Stimulated activated naive CD8-positive, alpha-beta T cell treated with anti-CD3 and anti-CD28 coated beads, Interleukin-15, Interleukin-2, amounts not matched to agents 100 ng/mL and 50 ng/mL, for 24 hours (primary cell): ENCODE measurements around the gene TRIM45.
"Not testable (repeated sequence)": the region's sequence is repeated elsewhere in the genome, so short reads cannot be mapped to it uniquely, and the experiment has no call there.

Experiments used
- H3K27ac Mint-ChIP-seq: one replicate; pipeline ENCODE4 v1.8.0; 2021; ENCODE audit warnings: mild to moderate bottlenecking, mixed read lengths
- H3K27me3 Mint-ChIP-seq: one replicate; pipeline ENCODE4 v1.8.0; 2021; ENCODE audit warnings: mixed read lengths
- H3K36me3 Mint-ChIP-seq: one replicate; pipeline ENCODE4 v1.8.0; 2021; ENCODE audit warnings: low read depth, mixed read lengths
- H3K4me1 Mint-ChIP-seq: one replicate; pipeline ENCODE4 v1.8.0; 2021; ENCODE audit warnings: low read depth, mixed read lengths
- H3K4me3 Mint-ChIP-seq: one replicate; pipeline ENCODE4 v1.8.0; 2021; ENCODE audit warnings: mild to moderate bottlenecking, mixed read lengths
- H3K9me3 Mint-ChIP-seq: one replicate; pipeline ENCODE4 v1.8.0; 2021; ENCODE audit warnings: mixed read lengths

TRIM45 gene

GRCh38 chr1:117118137-117118536 is 3.4 kb downstream of the TRIM45 start:
- no peaks in the 10 kb centered on the region for H3K9me3 Mint-ChIP-seq
- peaks cover 8% of the 10 kb centered on the region for H3K4me1 Mint-ChIP-seq
- H3K4me3 Mint-ChIP-seq: no peak overlapping the region
- H3K27me3 Mint-ChIP-seq: peaks cover 15% of the 10 kb centered on the region
- no peaks in the 10 kb centered on the region for H3K36me3 Mint-ChIP-seq
- H3K27ac Mint-ChIP-seq: no peak overlapping the region

- Mint-ChIP-seq H3K27me3 (peaks cover 12% of the 10 kb centered on the region), H3K4me3 (no peak overlapping the region), H3K36me3 (no peaks in the 10 kb centered on the region), H3K4me1 (peaks cover 8% of the 10 kb centered on the region), H3K9me3 (no peaks in the 10 kb centered on the region), H3K27ac (no peak overlapping the region)
These were observed 3.9 kb downstream of the TRIM45 start for GRCh38 chr1:117117697-117118096.

- Mint-ChIP-seq H3K36me3 (no peaks in the 10 kb centered on the region), H3K9me3 (no peaks in the 10 kb centered on the region), H3K4me1 (peaks cover 8% of the 10 kb centered on the region), H3K27me3 (peaks cover 10% of the 10 kb centered on the region), H3K4me3 (no peak overlapping the region), H3K27ac (no peak overlapping the region)
These were observed 4.8 kb downstream of the TRIM45 start for GRCh38 chr1:117116784-117117130.

- Mint-ChIP-seq H3K27ac (no peak overlapping the region), H3K36me3 (no peaks in the 10 kb centered on the region), H3K4me3 (no peak overlapping the region), H3K9me3 (no peaks in the 10 kb centered on the region), H3K4me1 (peaks cover 8% of the 10 kb centered on the region), H3K27me3 (peaks cover 10% of the 10 kb centered on the region)
These were observed 5.3 kb downstream of the TRIM45 start for GRCh38 chr1:117116090-117116783.

- no peaks in the 10 kb centered on the region for H3K9me3 Mint-ChIP-seq
- H3K36me3 Mint-ChIP-seq: no peaks in the 10 kb centered on the region
- H3K4me1 Mint-ChIP-seq: peaks cover 9% of the 10 kb centered on the region
- H3K27me3 Mint-ChIP-seq: no peaks in the 10 kb centered on the region
- H3K27ac Mint-ChIP-seq: no peak overlapping the region
- no peak overlapping the region for H3K4me3 Mint-ChIP-seq
These were observed 6.7 kb downstream of the TRIM45 start for GRCh38 chr1:117114877-117115276.

GRCh38 chr1:117113199-117113598 is 8.3 kb downstream of the TRIM45 start:
- no peak overlapping the region for H3K4me3 Mint-ChIP-seq
- peaks cover 3% of the 10 kb centered on the region for H3K36me3 Mint-ChIP-seq
- no peak overlapping the region for H3K27ac Mint-ChIP-seq
- H3K27me3 Mint-ChIP-seq: no peaks in the 10 kb centered on the region
- H3K4me1 Mint-ChIP-seq: peaks cover 18% of the 10 kb centered on the region
- no peaks in the 10 kb centered on the region for H3K9me3 Mint-ChIP-seq

GRCh38 chr1:117112047-117112717 is 9.4 kb downstream of the TRIM45 start:
- peaks cover 10% of the 10 kb centered on the region for H3K36me3 Mint-ChIP-seq
- H3K9me3 Mint-ChIP-seq: no peaks in the 10 kb centered on the region
- H3K4me1 Mint-ChIP-seq: peaks cover 18% of the 10 kb centered on the region
- no peak overlapping the region for H3K4me3 Mint-ChIP-seq
- no peaks in the 10 kb centered on the region for H3K27me3 Mint-ChIP-seq
- H3K27ac Mint-ChIP-seq: no peak overlapping the region

GRCh38 chr1:117110774-117111173 is 10.8 kb downstream of the TRIM45 start:
- Mint-ChIP-seq H3K36me3 (peaks cover 24% of the 10 kb centered on the region), H3K9me3 (no peaks in the 10 kb centered on the region), H3K4me1 (peaks cover 18% of the 10 kb centered on the region), H3K27ac (no peak overlapping the region), H3K4me3 (no peak overlapping the region), H3K27me3 (no peaks in the 10 kb centered on the region)

- H3K27me3 Mint-ChIP-seq: no peaks in the 10 kb centered on the region
- no peak overlapping the region for H3K27ac Mint-ChIP-seq
- no peak overlapping the region for H3K4me3 Mint-ChIP-seq
- H3K36me3 Mint-ChIP-seq: peaks cover 49% of the 10 kb centered on the region
- H3K4me1 Mint-ChIP-seq: peaks cover 18% of the 10 kb centered on the region
- no peaks in the 10 kb centered on the region for H3K9me3 Mint-ChIP-seq
These were observed 14.2 kb downstream of the TRIM45 start for GRCh38 chr1:117107364-117107763.

- no peaks in the 10 kb centered on the region for H3K9me3 Mint-ChIP-seq
- peaks cover 55% of the 10 kb centered on the region for H3K36me3 Mint-ChIP-seq
- peaks cover 18% of the 10 kb centered on the region for H3K4me1 Mint-ChIP-seq
- no peak overlapping the region for H3K27ac Mint-ChIP-seq
- H3K27me3 Mint-ChIP-seq: no peaks in the 10 kb centered on the region
- no peak overlapping the region for H3K4me3 Mint-ChIP-seq
These were observed 15.1 kb downstream of the TRIM45 start for GRCh38 chr1:117106478-117106877.

- H3K27me3 Mint-ChIP-seq: no peaks in the 10 kb centered on the region
- no peak overlapping the region for H3K27ac Mint-ChIP-seq
- H3K4me3 Mint-ChIP-seq: no peak overlapping the region
- peaks cover 63% of the 10 kb centered on the region for H3K36me3 Mint-ChIP-seq
- H3K4me1 Mint-ChIP-seq: peaks cover 15% of the 10 kb centered on the region
- H3K9me3 Mint-ChIP-seq: no peaks in the 10 kb centered on the region
These were observed 15.8 kb downstream of the TRIM45 start for GRCh38 chr1:117105722-117106121.

- peaks cover 10% of the 10 kb centered on the region for H3K4me1 Mint-ChIP-seq
- no peak overlapping the region for H3K27ac Mint-ChIP-seq
- peaks cover 70% of the 10 kb centered on the region for H3K36me3 Mint-ChIP-seq
- H3K9me3 Mint-ChIP-seq: no peaks in the 10 kb centered on the region
- no peaks in the 10 kb centered on the region for H3K27me3 Mint-ChIP-seq
- H3K4me3 Mint-ChIP-seq: no peak overlapping the region
These were observed 16.6 kb downstream of the TRIM45 start for GRCh38 chr1:117104986-117105385.

GRCh38 chr1:117101858-117102257 is 19.7 kb downstream of the TRIM45 start:
- H3K27me3 Mint-ChIP-seq, H3K4me3 Mint-ChIP-seq, H3K4me1 Mint-ChIP-seq, H3K9me3 Mint-ChIP-seq, H3K27ac Mint-ChIP-seq: not testable (repeated sequence)
- peaks cover 87% of the 10 kb centered on the region for H3K36me3 Mint-ChIP-seq

- no peaks in the 10 kb centered on the region for H3K27me3 Mint-ChIP-seq
These were observed 20.2 kb downstream of the TRIM45 start for GRCh38 chr1:117101334-117101733.

GRCh38 chr1:117098287-117098890 is 23.2 kb downstream of the TRIM45 start:
- H3K27me3 Mint-ChIP-seq: no peaks in the 10 kb centered on the region
- peaks cover 90% of the 10 kb centered on the region for H3K36me3 Mint-ChIP-seq
- H3K4me3 Mint-ChIP-seq: no peak overlapping the region
- peaks cover 8% of the 10 kb centered on the region for H3K4me1 Mint-ChIP-seq
- H3K27ac Mint-ChIP-seq: no peak overlapping the region
- H3K9me3 Mint-ChIP-seq: no peaks in the 10 kb centered on the region

More at GRCh38 chr1:117101334-117101733, 20.2 kb downstream of the TRIM45 start:
- Mint-ChIP-seq H3K4me3 (no peak overlapping the region), H3K9me3 (no peaks in the 10 kb centered on the region), H3K36me3 (peaks cover 87% of the 10 kb centered on the region), H3K27ac (no peak overlapping the region), H3K4me1 (no peaks in the 10 kb centered on the region)
